NB4 (cell line): Measurements from ENCODE around the gene PRSS8.
A peak's percentile ranks its signal among the peaks of the same experiment; 100 is the strongest.
"Not testable (repeated sequence)": the region's sequence is repeated elsewhere in the genome, so short reads cannot be mapped to it uniquely, and the experiment has no call there.

Source experiments
- DNase-seq: peaks from one replicate; pipeline ENCODE4 v3.0.0; 2010; ENCODE audit warnings: low read depth
- H3K4me3 ChIP-seq: one replicate; pipeline ENCODE4 v1.5.1; 2011; ENCODE audit warnings: mild to moderate bottlenecking, low read depth, low read length, moderate library complexity
- CTCF ChIP-seq: IDR thresholded peaks from one replicate; pipeline ENCODE4 v1.5.1; 2012; ENCODE audit warnings: low read depth, low read length
- MAX ChIP-seq: IDR thresholded peaks from 2 replicates; pipeline ENCODE4 v1.6.1; 2011; ENCODE audit warnings: low read depth, low read length
- MYC ChIP-seq: IDR thresholded peaks from 2 replicates; pipeline ENCODE4 v1.6.1; 2011; ENCODE audit warnings: low read depth, low read length
- POLR2A ChIP-seq: IDR thresholded peaks from 2 replicates; pipeline ENCODE4 v1.6.1; 2011; ENCODE audit warnings: mild to moderate bottlenecking; ENCODE audit not compliant: insufficient read length; ENCODE audit errors: extremely low read depth

Gene PRSS8

GRCh38 chr16:31107465-31107867 is 28.1 kb downstream of the PRSS8 start:
- no peak for DNase-seq
- peak overlapping the region; percentile 59 for H3K4me3 ChIP-seq
- TF ChIP-seq MAX (no peak), MYC (no peak), CTCF (no peak), POLR2A (no peak)

- no peak overlapping the region for H3K4me3 ChIP-seq
Measured at GRCh38 chr16:31106509-31107464, 28.7 kb downstream of the PRSS8 start.

GRCh38 chr16:31105677-31106213 is 29.8 kb downstream of the PRSS8 start:
- TF ChIP-seq POLR2A (no peak), MAX (peak; percentile 97), MYC (peak; percentile 97), CTCF (peak; percentile 73)
- peak; percentile 90 for DNase-seq
- H3K4me3 ChIP-seq = no peak overlapping the region

More at GRCh38 chr16:31106509-31107464, 28.7 kb downstream of the PRSS8 start:
- TF ChIP-seq POLR2A (no peak), MAX (no peak), CTCF (no peak), MYC (no peak)
- DNase-seq = no peak

- DNase-seq, H3K4me3 ChIP-seq: not testable (repeated sequence)
Measured at GRCh38 chr16:31100876-31101641, 34.5 kb downstream of the PRSS8 start.

GRCh38 chr16:31099860-31100638 is 35.5 kb downstream of the PRSS8 start:
- DNase-seq = no peak
- H3K4me3 ChIP-seq = no peak overlapping the region
- TF ChIP-seq CTCF = no peak
- TF ChIP-seq MYC = no peak
- no peak for TF ChIP-seq POLR2A
- no peak for TF ChIP-seq MAX
